A673 (cell line): ENCODE results near the gene GOSR1. TPM values are rescaled to one million over a fixed set of nuclear protein-coding genes. Genes with fewer than 3 reads are reported as not detected.
"Not testable (repeated sequence)": the region's sequence is repeated elsewhere in the genome, so short reads cannot be mapped to it uniquely, and the experiment has no call there.

Source experiments
- BruUV-seq: library from RNA; stranded (reverse); fragments of 400-500 nt; replicated peaks from 2 replicates; lab custom pipeline; 2021; lab: Mats Ljungman, UMichigan
- CTCF ChIA-PET: fragments of 300-600 bp; sonication (Branson Sonifier 250); formaldehyde crosslinking; loops from one replicate; lab custom pipeline; 2022; ENCODE audit warnings: antibody characterized with exemption; lab: Charles Lee
- POLR2A ChIA-PET: fragments of 300-600 bp; sonication (Branson Sonifier 250); formaldehyde crosslinking; loops from one replicate; lab custom pipeline; 2022; ENCODE audit warnings: antibody characterized with exemption; ENCODE audit not compliant: low non-redundant PET; lab: Charles Lee
- DNase-seq: peaks from one replicate; pipeline ENCODE4 v3.0.0-alpha.2; 2015; ENCODE audit warnings: low spot score
- H3K27ac ChIP-seq: fragments of 200-600 bp; sonication (generic); 2 replicates; pipeline ENCODE4 v1.5.1; 2016; ENCODE audit warnings: mixed run types, low read depth, mild to moderate bottlenecking, mixed read lengths, antibody characterized with exemption, low read length; ENCODE audit not compliant: poor library complexity, severe bottlenecking
- H3K27me3 ChIP-seq: fragments of 200-600 bp; sonication (generic); replicated peaks from 2 replicates; pipeline ENCODE4 v1.6.1; 2017; ENCODE audit warnings: mixed run types, low read depth, mild to moderate bottlenecking, mixed read lengths, antibody characterized with exemption, low read length; ENCODE audit not compliant: insufficient read depth, poor library complexity
- H3K36me3 ChIP-seq: fragments of 200-600 bp; sonication (generic); 2 replicates; pipeline ENCODE4 v1.6.1; 2016; ENCODE audit warnings: mixed run types, mild to moderate bottlenecking, mixed read lengths, antibody characterized with exemption, low read length; ENCODE audit not compliant: insufficient read depth, poor library complexity, severe bottlenecking
- H3K4me1 ChIP-seq: fragments of 200-600 bp; sonication (generic); 2 replicates; pipeline ENCODE4 v1.6.1; 2017; ENCODE audit warnings: mixed run types, mild to moderate bottlenecking, mixed read lengths, antibody characterized with exemption, low read length; ENCODE audit not compliant: insufficient read depth, poor library complexity, severe bottlenecking
- H3K4me3 ChIP-seq: fragments of 200-600 bp; sonication (generic); 2 replicates; pipeline ENCODE4 v1.5.1; 2016; ENCODE audit warnings: low read depth, mixed run types, mild to moderate bottlenecking, mixed read lengths, low read length; ENCODE audit not compliant: poor library complexity, severe bottlenecking
- H3K9me3 ChIP-seq: fragments of 200-600 bp; sonication (generic); 2 replicates; pipeline ENCODE4 v1.6.1; 2016; ENCODE audit warnings: mixed run types, low read depth, mild to moderate bottlenecking, mixed read lengths, antibody characterized with exemption, low read length; ENCODE audit not compliant: poor library complexity, severe bottlenecking
- EZH2 ChIP-seq: fragments of 200-600 bp; sonication (generic); IDR thresholded peaks from 2 replicates; pipeline ENCODE4 v1.6.1; 2017; ENCODE audit warnings: borderline replicate concordance, low read depth, mild to moderate bottlenecking, mixed read lengths, antibody characterized with exemption, low read length; ENCODE audit not compliant: poor library complexity, severe bottlenecking
- intact Hi-C: fragments of 100-400 bp; cut with micrococcal nuclease; formaldehyde crosslinking; loops from one replicate; pipeline ENCODE4 v1.10.0; 2022; ENCODE audit not compliant: unreplicated experiment
- total RNA-seq: library from RNA; stranded (reverse); gene quantifications from 2 replicates; pipeline ENCODE4 v1.2.3, GENCODE V29; 2021
- TF ChIP-seq, protein P1 (sequence below): fragments of 300-800, 200-600 bp; sonication (generic); conservative IDR thresholded peaks from 2 replicates; pipeline ENCODE4 v1.5.1; 2017; ENCODE audit warnings: low read depth, mild to moderate bottlenecking, antibody characterized with exemption, low read length, moderate library complexity, mixed read lengths

GOSR1 gene
- total RNA-seq, 1 experiment from 2014 or later: 69.1 TPM

DNA sequence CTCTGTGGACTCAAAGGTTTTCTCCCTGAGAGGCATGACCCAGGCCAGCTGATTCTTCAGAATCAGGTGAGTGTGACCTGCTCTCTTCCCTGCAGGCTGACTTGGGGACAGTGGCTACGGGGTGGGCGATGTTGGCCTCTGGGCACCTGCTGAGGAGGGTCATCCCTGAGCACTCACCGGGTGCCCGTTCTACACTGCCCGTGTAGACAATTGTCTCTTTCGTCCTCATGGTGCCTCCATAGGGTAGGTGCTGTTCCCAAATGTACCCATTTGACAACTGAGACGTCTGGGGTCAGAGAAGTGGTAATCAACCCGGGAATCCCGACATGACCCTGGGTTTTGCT is 74.8 kb downstream of the GOSR1 start:
- BruUV-seq: no TSS peak
- no peak for DNase-seq
- H3K27ac ChIP-seq: no peak overlapping the region
- no peak overlapping the region for H3K4me3 ChIP-seq
- no peaks in the 10 kb centered on the region for H3K27me3 ChIP-seq
- H3K4me1 ChIP-seq: no peaks in the 10 kb centered on the region
- CTCF ChIA-PET: no interaction called here
- intact Hi-C loops: loop anchor here (10.0 kb wide), 1 partner anchor 47 kb away; no protein-coding TSS in a partner anchor
- H3K36me3 ChIP-seq: no peaks in the 10 kb centered on the region
- no peak for TF ChIP-seq EZH2
- TF ChIP-seq, protein P1, sequence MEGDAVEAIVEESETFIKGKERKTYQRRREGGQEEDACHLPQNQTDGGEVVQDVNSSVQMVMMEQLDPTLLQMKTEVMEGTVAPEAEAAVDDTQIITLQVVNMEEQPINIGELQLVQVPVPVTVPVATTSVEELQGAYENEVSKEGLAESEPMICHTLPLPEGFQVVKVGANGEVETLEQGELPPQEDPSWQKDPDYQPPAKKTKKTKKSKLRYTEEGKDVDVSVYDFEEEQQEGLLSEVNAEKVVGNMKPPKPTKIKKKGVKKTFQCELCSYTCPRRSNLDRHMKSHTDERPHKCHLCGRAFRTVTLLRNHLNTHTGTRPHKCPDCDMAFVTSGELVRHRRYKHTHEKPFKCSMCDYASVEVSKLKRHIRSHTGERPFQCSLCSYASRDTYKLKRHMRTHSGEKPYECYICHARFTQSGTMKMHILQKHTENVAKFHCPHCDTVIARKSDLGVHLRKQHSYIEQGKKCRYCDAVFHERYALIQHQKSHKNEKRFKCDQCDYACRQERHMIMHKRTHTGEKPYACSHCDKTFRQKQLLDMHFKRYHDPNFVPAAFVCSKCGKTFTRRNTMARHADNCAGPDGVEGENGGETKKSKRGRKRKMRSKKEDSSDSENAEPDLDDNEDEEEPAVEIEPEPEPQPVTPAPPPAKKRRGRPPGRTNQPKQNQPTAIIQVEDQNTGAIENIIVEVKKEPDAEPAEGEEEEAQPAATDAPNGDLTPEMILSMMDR: no peak
- POLR2A ChIA-PET: no interaction called here
- H3K9me3 ChIP-seq: no peaks in the 10 kb centered on the region

- H3K27me3 ChIP-seq: no peaks in the 10 kb centered on the region
- intact Hi-C loops: loop anchor here (10.0 kb wide), 1 partner anchor 48 kb away; no protein-coding TSS in a partner anchor
- POLR2A ChIA-PET: no interaction called here
- no peak for DNase-seq
- TF ChIP-seq, protein P1: no peak
- no peak for TF ChIP-seq EZH2
- no peak overlapping the region for H3K4me3 ChIP-seq
- BruUV-seq: no TSS peak
- H3K27ac ChIP-seq: no peak overlapping the region
- H3K36me3 ChIP-seq: no peaks in the 10 kb centered on the region
- no peaks in the 10 kb centered on the region for H3K4me1 ChIP-seq
- CTCF ChIA-PET: interaction anchor here (0.6 kb wide), 1 partner anchor 390 kb away, joined by 10 read pairs; no protein-coding TSS in a partner anchor
- no peaks in the 10 kb centered on the region for H3K9me3 ChIP-seq
Observed at GRCh38 chr17:30552994-30553566, 75.9 kb downstream of the GOSR1 start.

- H3K27ac ChIP-seq, H3K4me1 ChIP-seq, H3K27me3 ChIP-seq, H3K9me3 ChIP-seq, POLR2A ChIA-PET, BruUV-seq, H3K36me3 ChIP-seq, CTCF ChIA-PET, H3K4me3 ChIP-seq, DNase-seq: not testable (repeated sequence)
- intact Hi-C loops: loop anchor here (10.0 kb wide), 1 partner anchor 49 kb away; no protein-coding TSS in a partner anchor
Observed at GRCh38 chr17:30553823-30554440, 76.7 kb downstream of the GOSR1 start.
